GM19193 (cell line): ENCODE measurements around the gene METAP1.

Experiments
- POLR2A ChIP-seq: IDR thresholded peaks from 4 replicates; pipeline ENCODE4 v1.6.1; 2011; ENCODE audit not compliant: insufficient read depth, insufficient read length; ENCODE audit errors: extremely low read depth

Gene METAP1

GRCh38 chr4:99028187-99028586 is 32.7 kb downstream of the METAP1 start:
- no peak for TF ChIP-seq POLR2A

DNA sequence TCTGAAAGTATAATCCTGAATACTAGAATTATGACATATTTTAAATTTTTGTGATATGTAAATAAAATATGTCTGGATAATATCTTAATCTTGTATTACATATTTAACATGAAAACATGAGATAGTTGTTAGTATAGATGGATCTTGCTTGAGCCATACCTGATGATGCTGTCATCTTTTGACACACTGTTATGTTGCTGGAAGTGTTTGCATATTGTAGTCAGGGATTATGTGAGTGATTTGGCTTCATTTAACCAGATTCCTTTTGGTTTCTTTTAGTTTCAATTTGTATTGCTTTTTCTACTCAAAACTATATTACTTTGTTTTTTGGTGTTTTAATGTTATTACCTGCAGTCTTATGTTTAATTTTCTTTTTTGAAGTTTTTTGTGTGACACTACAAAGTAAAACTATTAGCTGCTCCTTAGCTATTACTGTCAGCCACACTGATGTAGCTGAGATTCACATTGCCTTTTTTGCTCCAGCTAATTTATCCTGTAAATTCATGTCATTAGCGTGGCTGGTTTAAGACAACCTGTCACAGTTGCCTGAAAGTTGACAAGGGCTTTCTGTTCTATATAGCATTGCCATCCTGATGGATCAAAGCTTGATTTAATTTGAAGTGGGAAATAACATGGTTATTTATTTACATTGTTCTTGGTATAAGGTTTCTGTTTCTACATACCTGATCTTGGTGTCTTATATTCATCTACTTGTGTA is 33.7 kb downstream of the METAP1 start:
- TF ChIP-seq POLR2A = no peak

DNA sequence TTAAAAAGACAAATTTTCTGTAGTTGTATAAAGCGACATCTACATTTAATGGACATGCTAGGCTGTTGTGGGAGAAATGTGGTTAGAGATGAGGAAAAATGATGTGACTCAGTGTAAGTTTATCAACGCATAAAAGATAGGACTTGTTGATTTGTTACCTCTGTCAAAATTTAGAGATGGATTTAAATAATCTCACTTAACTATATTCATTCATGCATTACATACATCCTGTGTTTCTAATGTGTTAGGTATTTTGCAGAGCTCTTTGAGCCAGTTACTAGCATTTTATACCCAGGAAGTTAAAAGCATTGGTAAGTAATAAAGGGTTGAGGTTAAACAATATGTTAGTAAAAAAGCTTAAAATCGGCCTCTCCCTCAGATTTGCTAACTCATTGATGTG is 34.3 kb downstream of the METAP1 start:
- no peak for TF ChIP-seq POLR2A

DNA sequence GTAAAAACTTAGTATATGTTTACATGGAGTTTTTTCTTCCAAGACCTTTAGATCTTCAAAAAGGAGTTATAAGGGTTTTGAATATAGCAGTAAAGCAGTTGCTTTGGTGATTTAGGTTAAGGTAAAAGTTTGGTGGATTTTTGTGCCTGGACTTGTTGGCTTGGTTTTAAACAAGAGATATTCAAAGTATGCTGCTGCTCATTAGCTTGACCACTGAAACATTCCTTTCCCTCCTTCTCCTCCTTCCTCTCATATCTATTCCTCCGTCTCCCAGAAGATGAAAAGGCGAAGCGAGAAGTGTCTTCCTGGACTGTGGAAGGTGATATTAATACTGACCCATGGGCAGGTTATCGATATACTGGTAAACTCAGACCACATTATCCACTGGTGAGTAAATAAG is 38.4 kb downstream of the METAP1 start:
- no peak for TF ChIP-seq POLR2A

DNA sequence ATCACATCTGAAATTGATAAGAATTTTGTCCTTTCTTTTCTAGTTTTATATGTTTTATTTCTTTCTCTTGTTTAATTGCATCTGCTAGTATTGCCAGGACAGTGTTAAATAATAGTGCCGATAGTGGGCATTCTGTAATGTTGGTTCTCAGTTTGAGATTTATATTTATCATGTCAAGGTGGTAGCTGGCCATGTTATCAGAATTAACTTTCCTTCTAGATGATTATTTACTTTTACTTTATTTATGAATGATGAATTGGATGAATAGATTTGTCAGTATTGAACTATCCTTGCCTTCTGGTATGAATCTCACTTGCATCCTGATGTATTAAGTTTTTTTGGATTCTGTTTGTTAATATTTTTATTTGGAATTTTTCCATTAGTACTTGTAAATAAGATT is 42.7 kb downstream of the METAP1 start:
- no peak for TF ChIP-seq POLR2A

GRCh38 chr4:99043346-99043745 is 47.8 kb downstream of the METAP1 start:
- no peak for TF ChIP-seq POLR2A

DNA sequence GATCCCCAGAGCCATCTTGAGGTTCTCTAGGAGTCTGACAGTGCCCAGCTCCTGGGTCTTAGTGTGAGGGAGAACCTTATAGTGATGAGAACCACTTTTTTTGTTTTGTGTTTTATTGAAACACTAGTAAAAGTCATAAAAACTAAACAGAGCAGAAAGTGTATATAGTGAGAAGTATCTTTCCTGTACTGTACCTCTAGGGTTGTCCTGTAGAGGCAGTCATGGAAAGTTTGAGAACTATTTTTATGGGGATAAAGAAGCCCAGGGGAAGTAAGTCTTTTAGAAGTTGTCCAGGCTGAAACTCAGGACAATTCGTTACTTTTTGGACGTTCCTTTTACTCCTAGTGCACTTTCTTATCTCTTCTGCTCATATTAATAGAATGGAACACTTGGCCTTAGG is 52.2 kb downstream of the METAP1 start:
- TF ChIP-seq POLR2A = no peak

- TF ChIP-seq POLR2A = no peak
These were observed 57.4 kb downstream of the METAP1 start for GRCh38 chr4:99052902-99053301.

GRCh38 chr4:99054428-99054994 is 59.0 kb downstream of the METAP1 start:
- TF ChIP-seq POLR2A = no peak

DNA sequence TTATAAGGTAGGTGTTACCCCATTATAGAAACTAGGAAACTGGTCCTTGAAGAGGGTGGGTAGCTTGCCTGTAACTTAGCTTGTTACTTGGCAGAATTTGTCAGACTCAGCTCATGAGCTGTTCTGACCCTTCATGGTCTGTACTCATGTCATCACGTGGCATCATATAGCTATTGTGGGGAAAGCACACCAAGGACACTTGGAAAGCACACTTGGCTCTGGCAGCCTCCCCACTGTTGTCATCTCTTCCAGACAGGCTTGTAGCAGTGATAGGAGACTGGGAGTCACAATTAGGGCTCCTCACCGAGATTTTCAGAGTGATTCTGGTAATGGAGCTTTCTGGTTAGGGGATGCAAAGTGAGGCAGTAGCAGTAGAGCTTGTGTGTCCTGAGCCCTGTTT is 62.7 kb downstream of the METAP1 start:
- TF ChIP-seq POLR2A = no peak

DNA sequence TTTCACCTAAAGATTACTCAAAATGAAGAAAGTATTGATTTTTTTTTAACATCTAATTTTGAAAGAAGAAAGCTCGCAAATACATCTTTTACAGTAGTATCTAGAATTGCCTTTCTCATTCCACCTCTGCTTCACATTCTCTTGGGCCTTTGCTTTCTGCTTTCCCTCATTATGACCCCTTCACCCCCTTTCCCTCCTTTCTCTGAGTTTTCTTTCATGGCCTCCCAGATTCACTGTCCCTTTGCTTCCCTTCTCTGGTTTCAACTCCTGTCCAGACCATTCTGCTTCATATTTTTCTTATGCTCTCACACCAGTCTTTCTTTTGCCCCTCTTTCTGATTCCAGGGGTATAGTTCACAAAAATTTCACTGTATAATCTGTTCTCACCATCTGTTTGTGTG is 64.0 kb downstream of the METAP1 start:
- no peak for TF ChIP-seq POLR2A

DNA sequence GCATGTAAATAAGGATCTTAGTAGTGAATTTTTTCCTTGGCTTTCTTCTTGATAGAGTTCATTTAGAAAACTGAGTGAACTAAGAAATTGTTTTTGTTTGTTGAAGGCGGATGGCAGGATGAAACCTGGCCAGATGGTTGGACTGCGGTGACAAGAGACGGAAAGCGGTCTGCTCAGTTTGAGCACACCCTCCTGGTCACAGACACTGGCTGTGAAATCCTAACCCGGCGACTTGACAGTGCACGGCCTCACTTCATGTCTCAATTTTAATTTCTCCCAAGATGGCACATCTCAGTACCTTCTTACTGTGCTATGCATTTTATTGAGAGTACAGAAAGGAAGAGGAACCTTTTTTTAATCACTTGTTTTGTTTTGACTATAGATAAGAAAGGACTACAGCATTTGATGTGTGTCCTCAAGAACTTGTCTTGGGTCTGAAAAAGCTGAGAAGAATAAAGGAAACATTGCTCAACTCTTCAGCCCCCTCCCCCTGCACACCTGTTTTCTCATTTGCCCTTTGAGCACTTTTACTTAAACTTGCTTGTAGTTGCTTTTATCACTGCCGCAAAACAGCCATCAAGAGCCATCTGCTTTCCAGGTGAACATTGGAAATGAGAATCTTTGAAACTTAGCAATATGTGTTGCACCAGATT is 65.7 kb downstream of the METAP1 start:
- no peak for TF ChIP-seq POLR2A

DNA sequence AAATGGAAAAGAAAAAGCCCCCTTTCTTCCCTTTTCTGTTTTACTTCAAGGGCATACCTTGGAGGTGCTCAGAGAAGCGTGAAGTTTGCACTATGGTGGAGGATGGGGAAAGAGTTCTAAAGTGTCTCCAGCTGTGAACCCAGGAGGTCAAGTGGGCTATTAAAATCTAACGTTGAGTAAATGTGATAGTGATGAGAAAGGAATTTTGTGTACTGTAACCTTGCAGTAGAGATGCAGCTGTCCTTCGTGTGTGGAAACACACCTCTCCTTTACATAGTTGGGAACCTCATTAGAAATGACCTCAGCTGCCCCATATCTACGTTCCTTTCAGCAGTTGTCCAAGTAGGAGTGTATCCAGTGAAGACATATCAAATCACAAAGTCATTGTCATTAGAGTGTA is 66.6 kb downstream of the METAP1 start:
- TF ChIP-seq POLR2A = no peak

GRCh38 chr4:99067617-99068016 is 72.1 kb downstream of the METAP1 start:
- TF ChIP-seq POLR2A = no peak

DNA sequence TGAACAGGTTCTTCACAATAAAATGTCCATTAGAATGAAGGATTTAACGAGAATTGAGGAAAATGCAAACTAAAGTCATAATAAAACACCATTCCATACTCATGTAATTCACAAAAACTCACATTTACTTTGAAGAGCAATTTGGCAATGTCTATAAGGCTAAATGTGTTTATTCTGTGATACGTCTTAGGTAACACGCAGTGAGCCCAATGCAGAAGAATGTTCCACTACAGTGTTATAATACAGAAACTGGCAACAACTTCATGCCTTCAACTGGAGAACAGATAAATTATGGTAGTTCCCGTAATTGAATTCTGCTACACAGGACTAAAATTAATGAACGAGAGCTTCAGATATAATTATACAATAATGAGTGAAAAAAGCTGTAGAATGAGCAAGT is 75.6 kb downstream of the METAP1 start:
- no peak for TF ChIP-seq POLR2A

DNA sequence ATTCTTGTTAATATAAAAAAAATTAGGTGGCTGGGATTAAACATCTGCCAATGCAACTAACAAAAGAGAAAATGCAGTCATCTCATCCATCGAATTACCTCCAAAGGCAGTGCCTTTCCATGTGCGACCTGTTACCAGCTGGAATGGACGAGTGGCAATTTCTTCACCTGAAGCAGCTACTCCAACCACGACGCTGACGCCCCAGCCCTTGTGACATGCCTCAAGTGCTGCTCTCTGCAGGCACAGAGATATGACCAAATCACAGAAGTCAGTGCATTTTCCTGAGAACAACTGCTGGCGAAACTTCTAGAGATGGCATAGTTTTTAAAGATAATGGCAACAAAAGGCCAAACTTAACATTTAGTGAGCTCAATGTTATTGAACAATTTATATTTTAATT is 79.3 kb downstream of the METAP1 start:
- no peak for TF ChIP-seq POLR2A
